ENCODE results near the gene AIPL1. TPM values are rescaled to one million over a fixed set of nuclear protein-coding genes. Genes with fewer than 3 reads are reported as not detected.

The AIPL1 gene
- total RNA-seq, 1 experiment from 2014 or later = not detected

- in situ Hi-C loops (cut with HindIII; ENCODE audit: low pct_unique_long_range_greater_than_20kb, low sequenced_read_pairs) = no loop called here
- DNase-seq (ENCODE audit: low read depth, low spot score) = no peak
Measured at GRCh38 chr17:6470146-6470718, 35.3 kb upstream of the AIPL1 start.

GRCh38 chr17:6468051-6468790 is 33.3 kb upstream of the AIPL1 start:
- in situ Hi-C loops (cut with HindIII; ENCODE audit: low pct_unique_long_range_greater_than_20kb, low sequenced_read_pairs) = no loop called here
- no peak for DNase-seq (ENCODE audit: low read depth, low spot score)

- DNase-seq (ENCODE audit: low read depth, low spot score) = no peak
- in situ Hi-C loops (cut with HindIII; ENCODE audit: low pct_unique_long_range_greater_than_20kb, low sequenced_read_pairs) = no loop called here
Measured at GRCh38 chr17:6467567-6467966, 32.6 kb upstream of the AIPL1 start.

GRCh38 chr17:6465206-6466003 is 30.5 kb upstream of the AIPL1 start:
- no peak for DNase-seq (ENCODE audit: low read depth, low spot score)
- in situ Hi-C loops (cut with HindIII; ENCODE audit: low pct_unique_long_range_greater_than_20kb, low sequenced_read_pairs) = no loop called here

- in situ Hi-C loops (cut with HindIII; ENCODE audit: low pct_unique_long_range_greater_than_20kb, low sequenced_read_pairs) = no loop called here
- DNase-seq (ENCODE audit: low read depth, low spot score) = no peak
Measured at GRCh38 chr17:6464446-6465041, 29.6 kb upstream of the AIPL1 start.

- DNase-seq (ENCODE audit: low read depth, low spot score) = no peak
- in situ Hi-C loops (cut with HindIII; ENCODE audit: low pct_unique_long_range_greater_than_20kb, low sequenced_read_pairs) = no loop called here
Measured at GRCh38 chr17:6463616-6464445, 28.9 kb upstream of the AIPL1 start.

GRCh38 chr17:6462692-6463091 is 27.8 kb upstream of the AIPL1 start:
- in situ Hi-C loops (cut with HindIII; ENCODE audit: low pct_unique_long_range_greater_than_20kb, low sequenced_read_pairs) = no loop called here
- DNase-seq (ENCODE audit: low read depth, low spot score) = no peak

- in situ Hi-C loops (cut with HindIII; ENCODE audit: low pct_unique_long_range_greater_than_20kb, low sequenced_read_pairs) = no loop called here
- DNase-seq (ENCODE audit: low read depth, low spot score) = no peak
Measured at GRCh38 chr17:6461792-6462524, 27.0 kb upstream of the AIPL1 start.

- DNase-seq (ENCODE audit: low read depth, low spot score) = no peak
- in situ Hi-C loops (cut with HindIII; ENCODE audit: low pct_unique_long_range_greater_than_20kb, low sequenced_read_pairs) = no loop called here
Measured at GRCh38 chr17:6461246-6461645, 26.3 kb upstream of the AIPL1 start.

GRCh38 chr17:6460531-6461161 is 25.7 kb upstream of the AIPL1 start:
- DNase-seq (ENCODE audit: low read depth, low spot score) = no peak
- in situ Hi-C loops (cut with HindIII; ENCODE audit: low pct_unique_long_range_greater_than_20kb, low sequenced_read_pairs) = no loop called here

- no peak for DNase-seq (ENCODE audit: low read depth, low spot score)
- in situ Hi-C loops (cut with HindIII; ENCODE audit: low pct_unique_long_range_greater_than_20kb, low sequenced_read_pairs) = no loop called here
Measured at GRCh38 chr17:6458460-6458950, 23.6 kb upstream of the AIPL1 start.

- DNase-seq (ENCODE audit: low read depth, low spot score) = no peak
- in situ Hi-C loops (cut with HindIII; ENCODE audit: low pct_unique_long_range_greater_than_20kb, low sequenced_read_pairs) = no loop called here
Measured at GRCh38 chr17:6457688-6458459, 23.0 kb upstream of the AIPL1 start.

GRCh38 chr17:6456914-6457687 is 22.2 kb upstream of the AIPL1 start:
- in situ Hi-C loops (cut with HindIII; ENCODE audit: low pct_unique_long_range_greater_than_20kb, low sequenced_read_pairs) = no loop called here
- no peak for DNase-seq (ENCODE audit: low read depth, low spot score)

- in situ Hi-C loops (cut with HindIII; ENCODE audit: low pct_unique_long_range_greater_than_20kb, low sequenced_read_pairs) = no loop called here
- DNase-seq (ENCODE audit: low read depth, low spot score) = no peak
Measured at GRCh38 chr17:6456321-6456720, 21.4 kb upstream of the AIPL1 start.

GRCh38 chr17:6455321-6455705 is 20.4 kb upstream of the AIPL1 start:
- DNase-seq (ENCODE audit: low read depth, low spot score) = no peak
- in situ Hi-C loops (cut with HindIII; ENCODE audit: low pct_unique_long_range_greater_than_20kb, low sequenced_read_pairs) = no loop called here

All from SK-MEL-5 (cell line).